Omental fat pad (tissue), 4 donors: ENCODE results near the gene PKD2. TPM values are rescaled to one million over a fixed set of nuclear protein-coding genes. Genes with fewer than 3 reads are reported as not detected.

Source experiments
- ATAC-seq: fragments of 150-250 bp; one replicate; pipeline ENCODE4 v1.9.1; 2016; ENCODE audit warnings: mild to moderate bottlenecking, moderate library complexity; ENCODE audit not compliant: low FRiP score
- DNase-seq: peaks from one replicate; pipeline ENCODE4 v3.0.0-alpha.2; 2019; ENCODE audit warnings: low spot score
- CTCF ChIP-seq, 3 donors: fragments of 450-650 bp; IDR thresholded peaks; one replicate each; pipeline ENCODE4 v1.5.1; 2016 to 2017; ENCODE audit warnings: antibody characterized with exemption in 3 of 3, mild to moderate bottlenecking in 3 of 3, moderate library complexity in 2 of 3
- total RNA-seq, 4 donors: library from RNA; depleted of rRNA; stranded (reverse); fragments of >200 nt; gene quantifications; one replicate each; pipeline ENCODE4 v1.1.0, GENCODE V29; 2016

The PKD2 gene
- total RNA-seq, 4 donors from 2014 or later = 66.5 to 130 (median 88.6) TPM

GRCh38 chr4:88035292-88035691 is 27.9 kb downstream of the PKD2 start:
- no peak for ATAC-seq
- no peak for TF ChIP-seq CTCF (IDR thresholded peaks at IDR 0.05)
- DNase-seq = no peak

GRCh38 chr4:88037447-88037846 is 30.0 kb downstream of the PKD2 start:
- ATAC-seq (no peak), DNase-seq (no peak)
- no peak for TF ChIP-seq CTCF (IDR thresholded peaks at IDR 0.05)

- no peak for TF ChIP-seq CTCF (IDR thresholded peaks at IDR 0.05)
- DNase-seq (no peak), ATAC-seq (no peak)
These were observed 30.5 kb downstream of the PKD2 start for GRCh38 chr4:88037936-88038335.

GRCh38 chr4:88040707-88041106 is 33.3 kb downstream of the PKD2 start:
- ATAC-seq (no peak), DNase-seq (no peak)
- TF ChIP-seq CTCF (IDR thresholded peaks at IDR 0.05) = no peak

GRCh38 chr4:88041626-88042025 is 34.2 kb downstream of the PKD2 start:
- DNase-seq = no peak
- ATAC-seq = no peak
- TF ChIP-seq CTCF (IDR thresholded peaks at IDR 0.05) = no peak

- ATAC-seq = no peak
These were observed 35.6 kb downstream of the PKD2 start for GRCh38 chr4:88043001-88043400.

More at GRCh38 chr4:88043001-88043400, 35.6 kb downstream of the PKD2 start:
- no peak for DNase-seq
- TF ChIP-seq CTCF (IDR thresholded peaks at IDR 0.05) = no peak
